Keratinocyte (primary cell): ENCODE measurements around the gene ATPAF2. TPM values are rescaled to one million over a fixed set of nuclear protein-coding genes. Genes with fewer than 3 reads are reported as not detected.

ENCODE experiments used
- DNase-seq: peaks from one replicate; pipeline ENCODE4 v3.0.0-alpha.2; 2011; ENCODE audit warnings: low read depth, missing footprints, low spot score
- FAIRE-seq: peaks from 2 replicates; lab custom pipeline; 2011; peaks lifted over from hg19 to GRCh38; lab: Jason Lieb, UNC
- H2AFZ ChIP-seq: 2 replicates; pipeline ENCODE4 v1.6.0; 2012; ENCODE audit warnings: low read length, control low read depth, inconsistent platforms; ENCODE audit not compliant: control insufficient read depth
- H3K27ac ChIP-seq: 2 replicates; pipeline ENCODE4 v1.5.1; 2011; ENCODE audit warnings: low read length; ENCODE audit not compliant: control insufficient read depth, insufficient read depth
- H3K27me3 ChIP-seq: 3 replicates; pipeline ENCODE4 v1.6.0; 2011; ENCODE audit warnings: low read length; ENCODE audit not compliant: control insufficient read depth, insufficient read depth; ENCODE audit errors: extremely low read depth
- H3K36me3 ChIP-seq, 2 experiments: 2 replicates in 1 of 2; 3 replicates in 1 of 2; pipeline ENCODE4 v1.5.1; 2011; ENCODE audit warnings: low read length in 2 of 2, mild to moderate bottlenecking in 1 of 2; ENCODE audit not compliant: control insufficient read depth in 2 of 2, insufficient read depth in 2 of 2; ENCODE audit errors: extremely low read depth in 1 of 2
- H3K4me1 ChIP-seq: 3 replicates; pipeline ENCODE4 v1.5.1; 2011; ENCODE audit warnings: low read length; ENCODE audit not compliant: control insufficient read depth, insufficient read depth; ENCODE audit errors: extremely low read depth
- H3K4me2 ChIP-seq: 3 replicates; pipeline ENCODE4 v1.6.0; 2011; ENCODE audit warnings: low read depth, low read length; ENCODE audit not compliant: control insufficient read depth, insufficient read depth; ENCODE audit errors: extremely low read depth
- H3K4me3 ChIP-seq, 3 experiments: fragments of 200-600 bp in 1 of 3; sonication (generic) in 1 of 3; 2 replicates in 2 of 3; 3 replicates in 1 of 3; pipeline ENCODE4 v1.5.1; 2011 to 2016; ENCODE audit warnings: low read length in 3 of 3, mild to moderate bottlenecking in 3 of 3, control low read depth in 2 of 3, inconsistent platforms in 1 of 3, low read depth in 1 of 3, mixed read lengths in 1 of 3, mixed run types in 1 of 3, moderate library complexity in 1 of 3; ENCODE audit not compliant: control insufficient read depth in 2 of 3, insufficient read depth in 2 of 3; ENCODE audit errors: extremely low read depth in 1 of 3
- H3K79me2 ChIP-seq: 2 replicates; pipeline ENCODE4 v1.6.0; 2012; ENCODE audit warnings: low read length; ENCODE audit not compliant: control insufficient read depth, insufficient read depth
- H3K9ac ChIP-seq: 3 replicates; pipeline ENCODE4 v1.6.0; 2011; ENCODE audit warnings: low read length; ENCODE audit not compliant: control insufficient read depth, insufficient read depth; ENCODE audit errors: extremely low read depth
- H3K9me1 ChIP-seq: 3 replicates; pipeline ENCODE4 v1.6.0; 2011; ENCODE audit warnings: low read length; ENCODE audit not compliant: control insufficient read depth, insufficient read depth; ENCODE audit errors: extremely low read depth
- H3K9me3 ChIP-seq: 2 replicates; pipeline ENCODE4 v1.5.1; 2012; ENCODE audit warnings: low read depth, low read length; ENCODE audit not compliant: control insufficient read depth
- H4K20me1 ChIP-seq: 3 replicates; pipeline ENCODE4 v1.6.0; 2011; ENCODE audit warnings: low read length; ENCODE audit not compliant: control insufficient read depth, insufficient read depth; ENCODE audit errors: extremely low read depth
- EZH2 ChIP-seq: IDR thresholded peaks from one replicate; pipeline ENCODE4 v1.6.1; 2012; ENCODE audit warnings: inconsistent platforms, mild to moderate bottlenecking, low read length, moderate library complexity
- dilution Hi-C: fragments of 300-500 bp; cut with MboI; formaldehyde crosslinking; loops from one replicate; pipeline ENCODE4 v1.7.0; 2020; ENCODE audit warnings: low sequenced_read_pairs; ENCODE audit not compliant: extremely low pct_ligation_motif_present
- polyA plus RNA-seq, 5 experiments: library from polyadenylated mRNA; depleted of rRNA in 3 of 5; stranded (reverse) in 3 of 5; stranded (forward) in 1 of 5; unstranded in 1 of 5; fragments of >200 nt; gene quantifications; 1 replicate in 1 of 5; 2 replicates in 3 of 5; 3 replicates in 1 of 5; pipeline versions ENCODE4 v1.2.1 to v1.2.3, GENCODE V29; 2011 to 2012; ENCODE audit warnings: missing spikeins in 2 of 5, low read depth in 1 of 5, low replicate concordance in 1 of 5
- TF ChIP-seq, protein P1 (sequence below), 3 experiments: IDR thresholded peaks in 1 of 3; conservative IDR thresholded peaks in 1 of 3; optimal IDR thresholded peaks in 1 of 3; 2 replicates in 2 of 3; 3 replicates in 1 of 3; pipeline versions ENCODE3 to v1.5.1; 2011; ENCODE audit warnings: low read length in 3 of 3, mild to moderate bottlenecking in 3 of 3, moderate library complexity in 2 of 3, control low read depth in 1 of 3, inconsistent platforms in 1 of 3; ENCODE audit not compliant: insufficient read depth in 2 of 3; ENCODE audit errors: extremely low read depth in 1 of 3

ATPAF2 gene
- polyA plus RNA-seq, 1 donor (not counting 4 experiments of a cell fraction or from before 2014, with no cell fraction given) = 24.4 TPM

DNA sequence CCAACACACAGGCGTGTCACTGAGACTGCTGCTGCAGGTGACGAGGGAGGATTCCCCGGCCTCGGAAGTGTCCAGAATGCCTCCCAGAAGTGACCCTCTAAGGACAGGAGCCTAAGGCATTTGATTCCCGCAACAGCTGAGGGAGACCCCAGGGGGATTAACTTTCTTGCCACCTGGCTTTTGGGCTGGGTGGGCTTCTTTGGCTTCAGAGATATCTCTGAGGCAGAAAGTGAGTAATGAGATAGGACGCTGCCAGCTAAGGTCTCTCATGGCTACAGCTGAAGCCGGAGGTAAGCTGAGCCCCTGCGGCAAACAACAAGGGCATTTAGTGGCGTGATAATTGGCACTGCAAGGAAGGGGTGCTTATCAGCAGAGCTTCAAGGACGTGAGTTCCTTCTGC lies 49.4 kb downstream of the ATPAF2 start:
- Histone ChIP-seq H3K9ac (no peak overlapping the region), H3K9me3 (no peaks in the 10 kb centered on the region), H3K4me1 (peaks cover 20% of the 10 kb centered on the region), H3K4me2 (no peak overlapping the region), H3K36me3 (no peaks in the 10 kb centered on the region), H3K9me1 (no peaks in the 10 kb centered on the region), H2AFZ (no peak overlapping the region), H3K79me2 (no peaks in the 10 kb centered on the region), H4K20me1 (no peaks in the 10 kb centered on the region), H3K27me3 (no peaks in the 10 kb centered on the region), H3K27ac (no peak overlapping the region), H3K4me3 (no peak overlapping the region)
- dilution Hi-C loops = no loop called here
- no peak for FAIRE-seq
- no peak for DNase-seq
- TF ChIP-seq EZH2 = no peak
- TF ChIP-seq, protein P1, sequence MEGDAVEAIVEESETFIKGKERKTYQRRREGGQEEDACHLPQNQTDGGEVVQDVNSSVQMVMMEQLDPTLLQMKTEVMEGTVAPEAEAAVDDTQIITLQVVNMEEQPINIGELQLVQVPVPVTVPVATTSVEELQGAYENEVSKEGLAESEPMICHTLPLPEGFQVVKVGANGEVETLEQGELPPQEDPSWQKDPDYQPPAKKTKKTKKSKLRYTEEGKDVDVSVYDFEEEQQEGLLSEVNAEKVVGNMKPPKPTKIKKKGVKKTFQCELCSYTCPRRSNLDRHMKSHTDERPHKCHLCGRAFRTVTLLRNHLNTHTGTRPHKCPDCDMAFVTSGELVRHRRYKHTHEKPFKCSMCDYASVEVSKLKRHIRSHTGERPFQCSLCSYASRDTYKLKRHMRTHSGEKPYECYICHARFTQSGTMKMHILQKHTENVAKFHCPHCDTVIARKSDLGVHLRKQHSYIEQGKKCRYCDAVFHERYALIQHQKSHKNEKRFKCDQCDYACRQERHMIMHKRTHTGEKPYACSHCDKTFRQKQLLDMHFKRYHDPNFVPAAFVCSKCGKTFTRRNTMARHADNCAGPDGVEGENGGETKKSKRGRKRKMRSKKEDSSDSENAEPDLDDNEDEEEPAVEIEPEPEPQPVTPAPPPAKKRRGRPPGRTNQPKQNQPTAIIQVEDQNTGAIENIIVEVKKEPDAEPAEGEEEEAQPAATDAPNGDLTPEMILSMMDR (optimal IDR thresholded peaks at IDR 0.05 in 1 of 3, IDR thresholded peaks at IDR 0.05 in 1 of 3, conservative IDR thresholded peaks at IDR 0.05 in 1 of 3; ENCODE audit: extremely low read depth in 1 of 3, insufficient read depth in 2 of 3, low read length in 3 of 3) = no peak

DNA sequence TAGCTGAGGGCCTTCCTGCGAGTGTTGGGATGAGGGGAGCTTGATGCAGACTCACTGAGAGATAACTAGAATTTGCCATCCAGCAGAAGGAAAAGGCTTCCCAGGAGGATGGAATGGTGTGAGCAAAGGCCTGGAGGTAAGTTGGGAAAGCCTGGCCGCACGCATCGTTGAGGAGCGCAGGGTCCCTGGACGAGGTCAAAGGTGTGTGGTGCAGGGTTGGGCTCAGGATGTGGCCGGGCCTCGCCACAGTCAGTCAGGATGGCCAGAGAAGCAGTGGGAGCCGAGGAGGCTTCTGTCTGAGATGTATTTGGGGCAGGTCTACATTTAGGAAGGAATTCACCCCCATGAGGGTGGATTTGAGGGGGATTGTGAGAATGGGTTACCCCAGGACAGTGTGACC lies 49.9 kb downstream of the ATPAF2 start:
- Histone ChIP-seq H4K20me1 (no peaks in the 10 kb centered on the region), H3K4me3 (no peak overlapping the region), H3K4me2 (no peak overlapping the region), H2AFZ (no peak overlapping the region), H3K79me2 (no peaks in the 10 kb centered on the region), H3K27ac (no peak overlapping the region), H3K9me1 (no peaks in the 10 kb centered on the region), H3K27me3 (no peaks in the 10 kb centered on the region), H3K9me3 (no peaks in the 10 kb centered on the region), H3K4me1 (peaks cover 17% of the 10 kb centered on the region), H3K36me3 (no peaks in the 10 kb centered on the region), H3K9ac (no peak overlapping the region)
- DNase-seq (no peak), FAIRE-seq (no peak)
- dilution Hi-C loops = no loop called here
- TF ChIP-seq, protein P1 (optimal IDR thresholded peaks at IDR 0.05 in 1 of 3, IDR thresholded peaks at IDR 0.05 in 1 of 3, conservative IDR thresholded peaks at IDR 0.05 in 1 of 3; ENCODE audit: extremely low read depth in 1 of 3, insufficient read depth in 2 of 3, low read length in 3 of 3) = no peak
- no peak for TF ChIP-seq EZH2
